ENCODE measurements around the gene PRR12.
A peak's percentile ranks its signal among the peaks of the same experiment; 100 is the strongest.

Gene PRR12

DNA sequence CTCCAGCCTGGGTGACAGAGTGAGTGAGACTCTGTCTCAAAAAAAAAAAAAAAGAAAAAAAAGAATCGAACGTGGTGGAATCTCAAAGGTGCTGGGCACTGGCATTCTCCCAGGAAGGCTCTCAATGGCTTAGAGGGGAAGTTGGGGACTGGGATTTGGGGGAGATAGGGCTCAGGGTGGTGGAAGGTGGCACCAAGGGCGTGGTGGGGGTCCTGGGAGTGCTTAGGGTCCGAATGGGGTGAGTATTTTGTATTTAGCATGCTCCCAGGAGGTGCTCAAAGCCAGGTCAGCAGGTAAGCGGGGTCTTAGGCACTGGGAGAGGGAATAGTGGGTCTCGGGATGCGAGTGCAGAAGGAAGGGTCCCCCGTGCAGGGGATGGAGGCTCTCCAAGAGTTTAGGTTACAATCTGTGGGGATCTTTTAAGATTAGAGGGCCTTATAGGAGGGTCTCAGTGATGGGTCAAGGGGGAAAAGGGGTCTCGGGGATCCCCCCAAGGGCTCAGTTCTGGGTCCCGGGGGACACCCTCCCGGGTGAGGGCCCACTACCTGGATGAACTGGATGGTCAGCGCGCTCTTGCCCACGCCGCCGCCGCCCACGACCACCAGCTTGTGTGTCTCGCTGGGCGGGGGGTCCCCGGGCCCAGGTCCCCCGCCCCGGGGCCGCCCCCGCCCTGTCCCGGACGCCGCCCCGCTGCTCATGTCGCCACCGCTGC is 48.6 kb downstream of the PRR12 start:
- no peak for DNase-seq (ENCODE audit: low read depth)
- peak overlapping the region; percentile 78 for H3K4me3 ChIP-seq (ENCODE audit: low read depth, low read length)

DNA sequence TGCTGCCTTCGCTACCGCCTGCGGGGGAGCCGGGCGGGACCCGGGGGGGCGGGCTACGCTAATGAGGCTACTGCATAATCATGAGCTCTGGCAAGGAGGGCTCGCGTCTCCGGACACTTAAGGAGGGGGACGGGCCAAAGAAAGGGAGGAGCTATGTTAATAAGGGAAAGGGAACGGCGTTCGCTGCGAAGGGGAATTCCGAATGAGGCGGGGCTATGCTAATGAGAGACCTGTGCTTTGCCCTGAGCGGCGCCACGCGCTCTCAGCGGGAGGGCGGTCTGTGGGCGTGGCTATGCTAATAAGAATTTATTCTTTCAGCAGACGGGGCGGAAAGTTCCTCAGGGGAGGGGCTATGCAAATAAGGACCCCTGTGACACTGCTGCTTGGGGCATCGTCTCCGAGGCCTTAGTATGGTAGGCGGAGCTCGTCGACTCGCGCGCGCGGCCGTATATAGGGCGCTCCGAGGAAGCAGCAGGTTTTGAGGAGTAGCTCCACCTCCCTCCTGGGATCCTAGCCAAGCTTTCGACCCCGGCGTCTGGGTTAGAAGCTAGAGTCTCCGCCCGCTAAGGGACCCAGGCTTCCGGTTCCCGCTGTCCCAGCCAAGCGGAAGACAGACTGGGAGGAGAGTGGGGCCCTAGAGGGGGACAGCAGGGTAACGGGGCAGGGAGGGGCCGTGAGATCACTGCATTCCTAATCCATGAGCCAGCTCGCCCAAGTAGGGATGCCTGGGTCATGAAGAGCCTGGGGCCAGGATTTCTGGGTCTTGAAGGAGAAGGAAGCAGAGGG is 49.3 kb downstream of the PRR12 start, which contains the start of gene RRAS:
Gene RRAS, minus strand, starts transcription at position 31 of the 786 bp plus-strand sequence. CDS start 45 bp downstream, outside the sequence.
- H3K4me3 ChIP-seq (ENCODE audit: low read depth, low read length) = peak within 1 kb of the TSS; percentile 99
- peak; percentile 99 for DNase-seq (ENCODE audit: low read depth)

DNA sequence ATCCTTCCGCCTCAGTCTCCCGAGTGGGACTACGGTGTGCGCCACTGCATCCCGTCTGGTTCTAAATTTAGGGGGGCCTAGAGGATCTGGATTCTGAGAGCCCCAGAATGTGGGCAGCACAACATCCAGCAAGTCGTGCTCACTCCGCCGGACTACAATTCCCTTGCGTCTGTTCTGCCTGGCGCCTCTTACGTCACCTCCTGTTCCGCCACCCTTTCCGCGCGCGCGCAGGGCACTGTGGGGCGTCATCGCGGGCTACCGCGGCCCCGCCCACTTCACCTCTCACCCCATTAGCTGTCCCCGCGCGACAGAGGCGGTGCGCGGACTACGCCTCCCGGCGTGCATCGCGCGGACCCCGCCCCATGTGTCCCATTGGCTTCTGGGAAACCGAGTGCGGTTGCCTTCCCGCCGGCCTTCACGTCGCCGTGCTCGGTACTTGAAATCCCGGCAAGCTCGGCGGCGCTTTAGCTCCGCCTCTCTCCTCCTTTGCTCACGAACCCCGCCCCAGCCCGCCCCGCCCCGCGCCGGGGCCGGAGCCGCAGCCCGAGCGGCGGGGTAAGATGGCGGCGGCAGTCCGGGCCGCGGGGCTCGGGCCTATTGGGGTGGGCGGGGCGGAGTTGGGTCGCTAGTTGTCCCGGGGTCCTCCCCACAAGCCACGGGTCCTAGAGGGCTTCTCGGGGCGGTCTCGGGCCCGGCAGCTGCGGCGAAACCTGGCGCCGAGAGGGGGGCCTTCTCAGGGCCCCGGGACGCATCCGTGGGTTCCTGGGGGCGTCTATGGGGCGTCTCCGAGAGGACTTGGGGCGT is 50.9 kb downstream of the PRR12 start, which contains the start of gene SCAF1:
Gene SCAF1, plus strand, starts transcription at position 522 of the 804 bp plus-strand sequence. CDS start 2,818 bp downstream, outside the sequence.
- peak; percentile 98 for DNase-seq (ENCODE audit: low read depth)
- H3K4me3 ChIP-seq (ENCODE audit: low read depth, low read length) = peak within 1 kb of the TSS; percentile 99

DNA sequence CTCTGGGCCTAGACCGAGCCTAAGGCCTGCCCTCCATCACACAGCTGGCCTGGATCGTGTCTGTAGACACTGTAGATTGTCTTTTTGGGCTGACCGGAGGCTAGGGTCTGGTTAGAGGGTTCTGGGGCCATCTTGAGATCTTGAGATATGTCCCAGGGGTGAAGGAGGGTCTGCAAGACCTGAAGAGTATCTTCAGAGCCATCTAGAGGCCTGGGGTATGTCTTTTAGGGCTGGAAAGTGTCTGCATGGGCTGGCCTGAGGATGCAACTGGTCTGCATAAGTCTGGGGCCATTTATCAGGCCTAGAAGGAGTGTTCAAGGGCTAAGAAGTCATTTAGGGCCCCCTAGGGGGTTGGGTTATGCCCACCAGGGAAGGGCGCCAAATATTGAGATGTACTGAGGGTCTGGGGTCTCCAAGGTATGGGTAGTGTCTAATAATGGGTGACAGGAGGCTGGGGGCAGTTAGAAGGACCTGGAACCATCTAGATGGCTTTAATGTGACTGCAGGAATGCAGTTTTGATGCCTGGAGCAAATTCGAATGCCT is 51.6 kb downstream of the PRR12 start:
- peak overlapping the region; percentile 99 for H3K4me3 ChIP-seq (ENCODE audit: low read depth, low read length)
- DNase-seq (ENCODE audit: low read depth) = no peak

DNA sequence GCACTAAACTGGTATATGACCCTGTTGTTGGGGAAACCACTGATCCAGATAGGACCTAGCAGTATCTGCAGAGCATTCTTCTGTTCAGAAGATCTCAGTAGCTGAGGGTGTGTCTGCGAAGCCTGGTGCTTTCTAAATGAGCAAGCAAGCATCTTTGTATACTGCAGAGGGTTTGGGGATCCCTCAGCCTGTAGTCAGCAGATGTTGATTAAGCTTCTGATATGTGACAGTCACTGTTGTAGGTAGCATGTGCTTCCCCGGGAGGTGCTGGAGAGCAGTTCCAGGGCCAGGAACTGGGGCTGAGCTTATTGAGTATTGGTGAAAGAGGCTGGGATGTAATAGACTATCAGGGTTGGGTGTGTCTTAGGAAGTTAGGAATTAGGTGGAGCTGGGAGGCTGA is 52.5 kb downstream of the PRR12 start:
- H3K4me3 ChIP-seq (ENCODE audit: low read depth, low read length) = peak overlapping the region; percentile 99

DNA sequence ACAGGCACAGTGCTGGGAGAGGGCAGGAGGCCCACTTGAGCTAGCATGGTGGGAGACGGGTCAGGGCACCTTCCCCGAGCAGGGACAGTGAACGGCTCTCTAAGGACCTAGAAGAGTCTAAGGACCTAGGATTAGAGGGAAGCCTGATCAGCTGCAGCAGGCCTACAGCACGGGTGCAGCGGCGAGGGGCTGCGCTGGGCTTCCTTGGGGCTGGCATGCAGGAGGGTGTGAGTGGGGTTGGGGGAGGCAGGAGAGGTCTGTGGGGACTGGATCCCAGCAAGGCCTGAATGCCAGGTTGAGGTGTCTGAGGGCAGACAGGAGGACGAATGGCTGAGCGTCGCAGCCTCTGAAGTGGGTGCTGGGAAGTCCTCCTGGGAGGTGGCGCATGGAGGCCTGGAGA is 54.6 kb downstream of the PRR12 start:
- DNase-seq (ENCODE audit: low read depth) = no peak
- H3K4me3 ChIP-seq (ENCODE audit: low read depth, low read length) = no peak overlapping the region

More for the DNA sequence above, 52.5 kb downstream of the PRR12 start:
- no peak for DNase-seq (ENCODE audit: low read depth)

DNA sequence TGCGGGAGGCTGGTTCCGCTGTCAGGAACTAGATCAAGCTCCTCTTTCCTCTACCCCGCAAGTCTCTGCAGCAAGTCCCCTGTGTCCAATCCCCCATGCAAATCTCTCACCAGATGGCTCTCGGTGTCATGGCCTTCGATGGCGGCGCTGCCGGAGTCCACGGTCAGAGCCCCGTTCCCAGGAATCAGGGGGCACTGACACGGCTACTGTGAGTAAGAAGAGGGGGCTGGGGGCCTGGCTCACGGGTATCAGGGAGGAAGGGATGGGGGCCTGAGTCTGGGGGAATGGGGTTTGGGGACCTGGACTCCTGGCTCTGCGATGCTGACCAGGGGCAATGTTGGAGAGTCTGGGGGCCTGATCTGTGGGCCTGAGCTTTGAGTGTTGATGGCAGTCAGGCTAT is 55.0 kb downstream of the PRR12 start:
- H3K4me3 ChIP-seq (ENCODE audit: low read depth, low read length) = no peak overlapping the region
- no peak for DNase-seq (ENCODE audit: low read depth)

DNA sequence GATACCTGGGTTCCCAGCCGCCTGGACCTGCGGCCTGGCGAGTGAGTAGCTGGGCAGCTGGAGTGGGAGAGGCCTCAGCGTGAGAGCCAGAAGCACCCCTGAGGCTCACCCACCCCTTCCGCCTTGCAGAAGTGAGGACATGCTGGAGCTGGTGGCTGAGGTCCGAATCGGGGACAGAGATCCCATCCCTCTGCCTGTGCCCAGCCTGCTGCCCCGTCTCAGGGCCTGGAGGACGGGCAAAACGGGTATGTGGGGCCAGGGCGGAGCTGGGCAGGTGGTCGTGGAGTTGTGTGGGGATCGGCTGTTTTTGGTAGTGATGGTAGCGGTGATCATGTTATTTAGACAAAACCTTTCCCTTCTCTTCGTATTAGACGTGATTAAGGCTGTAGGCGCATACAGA is 55.6 kb downstream of the PRR12 start:
- no peak for DNase-seq (ENCODE audit: low read depth)
- H3K4me3 ChIP-seq (ENCODE audit: low read depth, low read length) = no peak overlapping the region

DNA sequence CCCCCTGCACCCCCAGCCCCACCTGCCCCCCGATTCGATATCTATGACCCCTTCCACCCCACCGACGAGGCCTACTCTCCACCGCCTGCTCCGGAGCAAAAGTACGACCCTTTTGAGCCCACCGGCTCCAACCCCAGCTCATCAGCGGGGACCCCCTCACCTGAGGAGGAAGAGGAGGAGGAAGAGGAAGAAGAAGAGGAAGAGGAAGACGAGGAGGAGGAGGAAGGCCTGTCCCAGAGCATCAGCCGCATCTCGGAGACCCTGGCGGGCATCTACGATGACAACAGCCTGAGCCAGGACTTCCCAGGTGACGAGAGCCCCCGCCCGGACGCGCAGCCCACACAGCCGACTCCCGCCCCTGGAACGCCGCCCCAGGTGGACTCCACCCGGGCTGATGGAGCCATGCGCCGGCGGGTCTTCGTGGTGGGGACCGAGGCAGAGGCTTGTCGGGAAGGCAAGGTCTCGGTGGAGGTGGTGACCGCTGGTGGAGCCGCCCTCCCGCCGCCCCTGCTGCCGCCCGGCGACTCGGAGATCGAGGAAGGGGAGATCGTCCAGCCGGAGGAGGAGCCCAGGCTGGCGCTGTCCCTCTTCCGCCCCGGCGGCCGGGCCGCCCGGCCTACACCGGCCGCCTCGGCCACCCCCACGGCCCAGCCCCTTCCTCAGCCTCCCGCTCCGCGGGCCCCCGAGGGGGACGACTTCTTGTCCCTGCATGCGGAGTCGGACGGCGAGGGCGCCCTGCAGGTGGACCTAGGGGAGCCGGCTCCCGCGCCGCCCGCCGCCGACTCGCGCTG is 60.2 kb downstream of the PRR12 start:
- H3K4me3 ChIP-seq (ENCODE audit: low read depth, low read length) = no peak overlapping the region
- no peak for DNase-seq (ENCODE audit: low read depth)

DNA sequence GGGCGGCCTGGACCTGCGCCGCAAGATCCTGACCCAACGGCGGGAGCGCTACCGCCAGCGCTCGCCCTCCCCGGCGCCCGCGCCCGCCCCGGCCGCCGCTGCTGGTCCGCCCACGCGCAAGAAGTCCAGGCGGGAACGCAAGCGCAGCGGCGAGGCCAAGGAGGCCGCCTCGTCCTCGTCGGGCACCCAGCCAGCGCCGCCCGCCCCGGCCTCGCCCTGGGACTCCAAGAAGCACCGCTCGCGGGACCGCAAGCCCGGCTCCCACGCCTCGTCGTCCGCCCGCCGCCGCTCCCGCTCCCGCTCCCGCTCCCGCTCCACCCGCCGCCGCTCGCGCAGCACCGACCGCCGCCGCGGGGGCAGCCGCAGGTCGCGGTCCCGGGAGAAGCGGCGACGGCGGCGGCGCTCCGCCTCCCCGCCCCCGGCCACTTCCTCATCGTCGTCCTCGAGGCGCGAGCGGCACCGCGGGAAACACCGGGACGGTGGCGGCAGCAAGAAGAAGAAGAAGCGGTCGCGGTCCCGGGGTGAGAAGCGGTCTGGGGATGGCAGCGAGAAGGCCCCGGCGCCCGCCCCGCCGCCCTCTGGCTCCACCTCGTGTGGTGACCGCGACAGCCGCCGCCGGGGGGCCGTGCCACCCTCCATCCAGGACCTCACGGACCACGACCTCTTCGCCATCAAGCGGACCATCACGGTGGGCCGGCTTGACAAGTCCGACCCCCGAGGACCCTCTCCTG is 61.0 kb downstream of the PRR12 start:
- DNase-seq (ENCODE audit: low read depth) = no peak
- H3K4me3 ChIP-seq (ENCODE audit: low read depth, low read length) = no peak overlapping the region

DNA sequence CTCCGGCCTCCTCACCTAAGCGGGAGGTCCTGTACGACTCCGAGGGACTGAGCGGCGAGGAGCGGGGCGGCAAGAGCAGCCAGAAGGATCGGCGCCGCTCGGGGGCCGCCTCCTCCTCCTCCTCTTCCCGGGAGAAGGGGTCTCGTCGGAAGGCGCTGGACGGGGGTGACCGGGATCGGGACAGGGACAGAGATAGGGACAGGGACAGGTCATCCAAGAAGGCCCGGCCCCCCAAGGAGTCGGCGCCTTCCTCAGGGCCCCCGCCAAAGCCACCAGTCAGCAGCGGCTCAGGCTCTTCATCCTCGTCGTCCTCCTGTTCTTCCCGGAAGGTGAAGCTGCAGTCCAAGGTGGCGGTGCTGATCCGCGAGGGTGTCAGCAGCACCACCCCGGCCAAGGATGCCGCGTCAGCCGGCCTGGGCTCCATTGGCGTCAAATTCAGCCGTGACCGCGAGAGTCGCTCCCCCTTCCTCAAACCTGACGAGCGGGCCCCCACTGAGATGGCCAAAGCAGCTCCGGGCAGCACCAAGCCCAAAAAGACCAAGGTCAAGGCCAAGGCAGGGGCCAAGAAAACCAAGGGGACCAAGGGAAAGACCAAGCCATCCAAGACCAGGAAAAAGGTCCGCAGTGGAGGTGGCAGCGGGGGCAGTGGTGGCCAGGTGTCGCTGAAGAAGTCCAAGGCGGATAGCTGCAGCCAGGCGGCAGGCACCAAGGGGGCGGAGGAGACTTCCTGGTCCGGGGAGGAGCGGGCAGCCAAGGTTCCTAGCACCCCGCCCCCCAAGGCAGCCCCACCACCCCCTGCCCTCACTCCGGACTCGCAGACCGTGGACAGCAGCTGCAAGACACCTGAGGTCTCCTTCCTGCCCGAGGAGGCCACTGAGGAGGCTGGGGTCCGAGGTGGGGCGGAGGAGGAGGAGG is 61.8 kb downstream of the PRR12 start:
- H3K4me3 ChIP-seq (ENCODE audit: low read depth, low read length) = no peak overlapping the region
- no peak for DNase-seq (ENCODE audit: low read depth)

DNA sequence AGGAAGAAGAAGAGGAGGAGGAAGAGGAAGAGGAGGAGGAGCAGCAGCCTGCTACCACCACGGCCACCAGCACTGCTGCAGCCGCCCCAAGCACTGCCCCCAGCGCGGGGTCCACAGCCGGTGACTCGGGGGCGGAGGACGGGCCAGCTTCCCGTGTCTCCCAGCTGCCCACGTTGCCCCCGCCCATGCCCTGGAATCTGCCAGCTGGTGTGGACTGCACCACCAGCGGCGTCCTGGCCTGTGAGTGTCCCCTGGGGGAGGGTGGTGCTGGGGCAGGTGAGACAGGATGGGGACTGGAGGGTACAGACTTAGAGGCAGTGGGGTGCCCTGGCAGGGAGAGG is 62.5 kb downstream of the PRR12 start:
- no peak for DNase-seq (ENCODE audit: low read depth)
- no peak overlapping the region for H3K4me3 ChIP-seq (ENCODE audit: low read depth, low read length)

DNA sequence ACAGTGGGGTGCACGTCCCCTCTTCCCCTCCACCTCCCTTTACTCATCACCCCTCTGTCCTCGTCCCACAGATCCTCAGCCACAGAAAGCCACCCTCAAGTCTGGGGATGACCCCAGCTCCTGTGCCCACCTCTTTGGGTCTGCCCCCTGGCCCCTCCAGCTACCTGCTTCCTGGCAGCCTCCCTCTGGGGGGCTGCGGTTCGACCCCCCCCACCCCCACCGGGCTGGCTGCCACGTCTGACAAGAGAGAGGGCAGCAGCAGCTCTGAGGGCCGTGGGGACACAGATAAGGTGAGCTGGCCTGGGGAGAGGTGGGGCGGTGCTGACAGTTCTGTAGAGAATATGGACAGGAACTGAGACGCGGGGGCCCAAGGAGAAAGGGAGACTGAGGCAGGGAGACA is 63.6 kb downstream of the PRR12 start:
- H3K4me3 ChIP-seq (ENCODE audit: low read depth, low read length) = no peak overlapping the region
- no peak for DNase-seq (ENCODE audit: low read depth)

DNA sequence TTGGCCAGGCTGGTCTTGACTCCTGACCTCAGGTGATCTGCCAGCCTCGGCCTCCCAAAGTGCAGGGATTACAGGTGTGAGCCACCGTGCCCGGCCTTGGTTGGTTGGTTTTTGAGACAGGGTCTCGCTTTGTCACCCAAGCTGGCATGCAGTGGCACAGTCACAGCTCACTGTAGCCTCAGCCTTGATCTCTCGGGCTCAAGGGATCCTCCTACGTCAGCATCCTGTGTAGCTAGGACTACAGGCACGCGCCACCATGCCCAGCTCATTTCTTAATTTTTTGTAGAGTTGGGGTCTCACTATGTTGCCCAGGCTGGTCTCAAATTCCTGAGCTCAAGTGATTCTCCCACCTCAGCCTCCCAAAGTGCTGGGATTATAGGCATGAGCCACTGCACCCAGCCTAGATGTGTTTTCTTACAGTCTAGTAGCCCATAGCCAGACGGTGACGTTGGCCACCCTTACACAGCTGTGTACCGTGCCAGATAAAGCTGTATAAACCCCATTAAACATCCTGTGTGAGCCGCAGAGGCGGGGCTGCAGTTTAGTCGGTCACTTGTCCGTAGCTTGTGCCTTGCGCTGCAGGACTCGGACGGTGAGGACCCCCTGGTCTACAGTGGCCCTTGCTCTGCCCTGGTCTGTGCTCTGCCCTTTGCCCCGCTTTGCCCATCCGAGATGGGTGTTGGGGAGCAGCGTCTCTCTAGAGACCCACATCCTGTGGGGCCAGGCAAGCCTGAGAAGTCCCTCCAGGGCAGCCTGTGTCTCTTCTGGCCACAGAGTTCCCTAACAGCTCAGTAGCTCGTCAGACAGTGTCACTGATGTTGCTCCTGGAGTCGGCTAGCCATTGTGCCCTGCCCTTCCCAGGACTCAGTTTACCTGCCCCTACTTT is 64.8 kb downstream of the PRR12 start:
- DNase-seq (ENCODE audit: low read depth) = no peak
- H3K4me3 ChIP-seq (ENCODE audit: low read depth, low read length) = no peak overlapping the region

DNA sequence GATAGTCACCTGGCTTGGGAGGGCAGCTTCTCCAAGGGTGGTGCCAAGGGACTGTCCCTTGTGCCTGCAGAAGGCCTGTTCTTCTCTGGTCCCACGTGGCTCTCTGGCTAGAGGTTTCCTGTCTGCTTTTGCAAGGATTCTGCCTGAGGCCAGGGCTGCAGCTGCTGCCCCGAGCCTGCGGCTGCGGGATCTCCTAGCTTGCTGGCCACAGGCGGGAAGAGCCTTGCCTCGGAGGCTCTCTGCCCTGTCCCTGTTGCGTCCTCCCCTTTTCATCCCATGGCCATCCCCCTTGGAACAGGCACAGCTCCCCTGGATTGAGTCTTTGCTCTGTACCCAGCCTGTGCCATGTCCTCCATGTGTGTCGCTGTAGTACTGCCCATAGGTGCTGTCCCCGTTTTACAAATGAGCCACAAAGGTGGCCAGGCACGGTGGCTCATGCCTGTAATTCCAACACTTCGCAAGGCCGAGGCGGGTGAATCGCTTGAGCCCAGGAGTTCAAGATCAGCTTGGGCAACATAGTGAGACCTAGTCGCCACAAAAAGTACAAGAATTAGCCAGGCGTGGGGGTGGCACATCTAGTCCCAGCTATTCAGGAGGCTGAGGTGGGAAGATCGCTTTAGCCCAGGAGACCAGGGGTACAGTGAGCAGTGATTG is 65.6 kb downstream of the PRR12 start:
- DNase-seq (ENCODE audit: low read depth) = no peak
- H3K4me3 ChIP-seq (ENCODE audit: low read depth, low read length) = no peak overlapping the region

Data from skeletal muscle cell (primary cell).